Measurements from ENCODE around the gene GCN1.
"Not testable (repeated sequence)": the region's sequence is repeated elsewhere in the genome, so short reads cannot be mapped to it uniquely, and the experiment has no call there.

GCN1 gene

GRCh38 chr12:120215766-120216735, 21.5 kb upstream of the GCN1 start:
- TF ChIP-seq, protein P1, sequence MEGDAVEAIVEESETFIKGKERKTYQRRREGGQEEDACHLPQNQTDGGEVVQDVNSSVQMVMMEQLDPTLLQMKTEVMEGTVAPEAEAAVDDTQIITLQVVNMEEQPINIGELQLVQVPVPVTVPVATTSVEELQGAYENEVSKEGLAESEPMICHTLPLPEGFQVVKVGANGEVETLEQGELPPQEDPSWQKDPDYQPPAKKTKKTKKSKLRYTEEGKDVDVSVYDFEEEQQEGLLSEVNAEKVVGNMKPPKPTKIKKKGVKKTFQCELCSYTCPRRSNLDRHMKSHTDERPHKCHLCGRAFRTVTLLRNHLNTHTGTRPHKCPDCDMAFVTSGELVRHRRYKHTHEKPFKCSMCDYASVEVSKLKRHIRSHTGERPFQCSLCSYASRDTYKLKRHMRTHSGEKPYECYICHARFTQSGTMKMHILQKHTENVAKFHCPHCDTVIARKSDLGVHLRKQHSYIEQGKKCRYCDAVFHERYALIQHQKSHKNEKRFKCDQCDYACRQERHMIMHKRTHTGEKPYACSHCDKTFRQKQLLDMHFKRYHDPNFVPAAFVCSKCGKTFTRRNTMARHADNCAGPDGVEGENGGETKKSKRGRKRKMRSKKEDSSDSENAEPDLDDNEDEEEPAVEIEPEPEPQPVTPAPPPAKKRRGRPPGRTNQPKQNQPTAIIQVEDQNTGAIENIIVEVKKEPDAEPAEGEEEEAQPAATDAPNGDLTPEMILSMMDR (IDR thresholded peaks at IDR 0.05; ENCODE audit: insufficient read depth, low read depth, low read length, missing control alignments) = no peak
- no peak for DNase-seq (ENCODE audit: low read depth)

GRCh38 chr12:120215357-120215735, 20.8 kb upstream of the GCN1 start:
- DNase-seq (ENCODE audit: low read depth) = no peak
- TF ChIP-seq, protein P1 (IDR thresholded peaks at IDR 0.05; ENCODE audit: insufficient read depth, low read depth, low read length, missing control alignments) = no peak
- H3K4me3 ChIP-seq (ENCODE audit: low read depth, low read length) = no peak overlapping the region

More at GRCh38 chr12:120215766-120216735, 21.5 kb upstream of the GCN1 start:
- H3K4me3 ChIP-seq (ENCODE audit: low read depth, low read length) = no peak overlapping the region

DNA sequence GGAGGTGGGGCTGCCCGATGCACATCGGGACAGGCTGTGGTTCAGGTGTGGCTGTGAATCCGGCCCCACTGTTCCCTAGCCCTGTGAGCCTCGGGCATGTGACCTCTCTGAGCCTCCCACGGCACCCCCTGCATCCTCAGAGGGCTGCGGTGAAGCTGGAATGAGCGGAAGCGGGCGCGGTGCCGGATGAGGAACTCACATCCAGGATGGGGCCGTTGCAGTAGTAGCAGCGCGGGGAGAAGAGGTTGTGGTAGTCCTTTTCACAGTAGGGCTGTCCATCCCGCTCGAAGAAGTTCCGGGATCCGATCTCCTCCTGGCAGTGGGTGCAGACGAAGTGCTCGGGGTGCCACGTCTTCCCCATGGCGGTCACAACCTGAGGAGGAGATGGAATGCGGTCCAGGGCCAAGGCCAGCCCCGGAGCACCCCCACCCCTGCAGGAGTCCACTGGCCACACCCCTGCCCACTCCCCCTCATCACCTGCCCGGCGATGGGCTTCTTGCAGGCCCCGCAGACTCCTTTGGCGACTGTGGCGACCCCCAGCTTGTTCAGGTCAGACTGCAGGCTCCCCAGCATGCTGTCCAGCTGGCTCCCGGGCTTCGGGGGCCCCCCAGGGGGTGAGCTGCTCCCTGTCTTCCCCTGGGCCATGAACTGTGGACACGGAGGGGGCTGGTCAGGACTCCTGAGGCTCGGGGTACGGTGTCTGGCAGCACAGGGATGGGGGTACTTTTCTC, 20.3 kb upstream of the GCN1 start:
- no peak overlapping the region for H3K4me3 ChIP-seq (ENCODE audit: low read depth, low read length)
- TF ChIP-seq, protein P1 (IDR thresholded peaks at IDR 0.05; ENCODE audit: insufficient read depth, low read depth, low read length, missing control alignments) = no peak
- no peak for DNase-seq (ENCODE audit: low read depth)

GRCh38 chr12:120213758-120214157, 19.2 kb upstream of the GCN1 start:
- H3K4me3 ChIP-seq (ENCODE audit: low read depth, low read length) = no peak overlapping the region
- TF ChIP-seq, protein P1 (IDR thresholded peaks at IDR 0.05; ENCODE audit: insufficient read depth, low read depth, low read length, missing control alignments) = no peak
- DNase-seq (ENCODE audit: low read depth) = no peak

GRCh38 chr12:120213182-120213581, 18.7 kb upstream of the GCN1 start:
- not testable (repeated sequence) for DNase-seq (ENCODE audit: low read depth); H3K4me3 ChIP-seq (ENCODE audit: low read depth, low read length)

DNA sequence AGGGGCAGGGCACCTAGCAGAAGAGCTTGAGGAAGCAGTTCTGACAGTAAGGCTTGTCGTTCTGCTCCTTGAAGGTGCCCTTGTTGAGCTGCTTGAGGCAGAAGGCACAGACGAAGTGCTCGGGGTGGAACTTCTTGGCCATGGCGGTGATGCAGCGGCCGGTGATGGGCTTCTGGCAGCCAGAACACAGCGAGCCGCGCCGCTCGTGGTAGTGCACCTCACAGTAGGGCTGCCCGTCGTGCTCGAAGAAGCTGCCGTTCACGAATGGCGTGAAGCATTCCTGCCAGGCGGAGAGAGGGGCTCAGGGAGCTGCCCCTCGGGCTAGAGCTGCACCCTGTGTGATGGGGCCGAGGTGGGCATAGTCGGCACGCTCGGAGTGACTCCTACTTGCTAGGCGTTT, 17.8 kb upstream of the GCN1 start:
- no peak for DNase-seq (ENCODE audit: low read depth)
- TF ChIP-seq, protein P1 (IDR thresholded peaks at IDR 0.05; ENCODE audit: insufficient read depth, low read depth, low read length, missing control alignments) = no peak
- H3K4me3 ChIP-seq (ENCODE audit: low read depth, low read length) = no peak overlapping the region

GRCh38 chr12:120211904-120212283, 17.4 kb upstream of the GCN1 start:
- TF ChIP-seq, protein P1 (IDR thresholded peaks at IDR 0.05; ENCODE audit: insufficient read depth, low read depth, low read length, missing control alignments) = no peak

More at GRCh38 chr12:120211904-120212283, 17.4 kb upstream of the GCN1 start:
- no peak for DNase-seq (ENCODE audit: low read depth)
- no peak overlapping the region for H3K4me3 ChIP-seq (ENCODE audit: low read depth, low read length)

All from GM12865 (cell line).